ENCODE measurements around the gene DISC1.
"Not testable (repeated sequence)": the region's sequence is repeated elsewhere in the genome, so short reads cannot be mapped to it uniquely, and the experiment has no call there.

Gene DISC1

DNA sequence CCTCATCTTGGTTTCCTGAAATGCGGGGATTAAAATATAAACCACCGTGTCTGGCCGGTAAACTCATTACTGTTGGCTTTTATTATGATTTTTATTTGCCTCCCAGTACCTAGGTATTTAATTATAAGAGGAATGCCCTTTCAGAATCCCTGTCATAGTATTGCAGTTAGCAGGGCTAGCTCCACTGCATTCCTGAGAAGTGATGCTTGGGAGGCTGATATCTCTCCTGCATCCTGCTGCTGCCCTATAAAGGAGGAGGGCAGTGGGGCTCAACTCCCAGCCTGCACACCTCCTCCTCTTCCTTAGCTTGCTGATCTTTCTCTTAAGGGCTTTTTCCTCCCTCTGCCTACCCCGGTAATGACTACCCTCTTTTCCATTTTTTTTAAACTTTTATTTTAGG lies 19.9 kb upstream of the DISC1 start:
- no peak for DNase-seq

DNA sequence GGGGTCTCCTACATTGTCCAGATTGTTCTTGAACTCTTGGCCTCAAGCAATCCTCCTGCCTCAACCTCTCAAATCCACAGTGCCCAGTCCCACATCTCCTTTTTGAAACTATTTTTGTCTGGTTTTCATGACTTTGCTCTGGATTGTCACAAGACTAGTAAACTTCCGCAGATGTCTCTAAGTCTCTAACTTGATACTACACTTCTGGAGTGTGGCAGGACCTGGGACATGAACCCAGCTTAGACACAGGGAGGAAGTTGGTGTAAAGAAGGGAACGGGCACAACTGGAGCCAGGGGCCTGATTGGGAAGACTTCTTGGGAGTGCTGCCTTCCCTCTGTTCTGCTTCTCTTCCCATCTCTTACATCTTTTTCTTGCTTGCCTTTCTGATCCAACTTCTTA lies 16.2 kb upstream of the DISC1 start:
- DNase-seq = no peak

DNA sequence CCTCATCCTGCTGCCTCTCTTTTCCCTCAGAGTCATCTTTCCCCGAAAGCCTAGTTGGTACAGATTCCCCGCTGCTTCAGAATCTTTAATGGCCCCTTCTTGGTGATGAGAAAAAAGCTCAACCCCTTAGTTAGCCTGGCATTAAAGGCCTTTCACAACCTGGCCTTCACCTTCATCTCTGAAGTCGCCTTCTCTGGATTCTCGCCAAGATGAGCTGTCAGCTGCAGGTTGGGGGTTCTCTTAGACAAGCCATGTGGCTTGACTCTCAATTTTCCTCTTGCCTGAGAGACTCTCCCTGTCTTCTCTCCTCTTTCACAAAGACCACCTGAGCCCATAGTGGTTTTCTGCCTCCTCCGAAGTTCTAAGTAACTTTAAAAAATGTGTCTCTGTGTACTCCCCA lies 15.5 kb upstream of the DISC1 start:
- no peak for DNase-seq

GRCh38 chr1:231611851-231612250 lies 14.7 kb upstream of the DISC1 start:
- no peak for DNase-seq

- DNase-seq = no peak
Observed at GRCh38 chr1:231612393-231613089, 14.0 kb upstream of the DISC1 start.

DNA sequence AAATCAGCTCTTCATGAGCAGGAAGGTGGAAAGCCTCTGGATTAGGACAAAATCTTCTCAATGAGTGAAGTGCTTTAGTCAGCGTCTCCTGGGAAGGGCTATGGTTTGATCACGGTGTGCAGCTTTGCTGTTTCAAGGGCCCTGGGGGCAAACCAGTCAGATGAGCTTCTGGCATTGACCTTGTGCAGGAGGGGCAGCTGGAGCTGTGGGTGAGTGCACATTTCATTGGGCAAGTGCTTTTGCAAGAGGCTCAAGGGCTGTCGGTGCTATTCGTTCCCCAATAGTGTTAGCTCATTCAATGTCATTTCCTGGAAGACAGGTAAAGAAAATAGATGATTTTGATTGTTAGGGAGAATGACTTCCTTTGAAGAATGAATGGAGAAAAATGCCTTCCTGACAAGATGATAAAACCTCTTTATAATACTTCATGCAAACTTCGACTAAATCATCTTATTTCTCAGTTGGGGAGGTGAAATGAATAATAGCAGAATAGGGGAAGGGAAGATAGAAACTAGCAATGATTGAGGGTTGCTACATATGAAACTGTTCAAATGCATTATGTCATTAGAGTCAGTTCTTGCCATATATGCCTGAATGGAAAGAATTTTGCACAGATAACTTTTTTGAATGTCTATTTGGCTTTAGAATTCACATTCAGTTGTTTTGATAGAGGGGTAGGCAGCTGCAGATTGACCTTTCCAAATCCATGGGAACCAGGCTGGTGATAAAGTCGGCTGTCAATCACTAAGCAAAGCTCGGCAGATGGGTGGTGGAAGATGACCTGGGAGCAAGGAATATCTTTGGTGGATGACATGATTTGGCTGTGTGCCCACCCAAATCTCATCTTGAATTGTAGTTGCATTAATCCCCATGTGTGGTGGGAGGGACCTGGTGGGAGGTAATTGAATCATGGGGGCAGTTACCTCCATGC lies 12.9 kb upstream of the DISC1 start:
- DNase-seq = no peak

GRCh38 chr1:231616667-231617066 lies 9.9 kb upstream of the DISC1 start:
- no peak for DNase-seq

GRCh38 chr1:231618609-231619256 lies 7.9 kb upstream of the DISC1 start:
- no peak for DNase-seq

DNA sequence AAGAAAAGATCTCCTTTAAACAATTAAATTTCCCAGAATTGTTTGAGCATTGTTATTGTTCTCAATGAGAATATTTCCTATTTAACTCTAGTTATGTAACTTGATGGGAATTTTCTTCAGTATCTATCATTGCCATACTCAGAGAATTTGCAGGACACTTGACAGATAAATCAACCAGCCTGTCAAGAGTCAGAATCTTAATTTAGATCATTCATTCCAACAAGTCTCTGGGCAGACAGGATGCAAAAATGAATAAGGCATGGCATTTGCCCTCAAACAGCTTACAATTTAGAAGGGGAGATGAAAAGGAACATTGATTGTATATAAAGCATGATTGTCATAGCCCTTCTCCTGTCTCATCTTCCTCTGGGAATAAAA lies 7.3 kb upstream of the DISC1 start:
- no peak for DNase-seq

- DNase-seq = not testable (repeated sequence)
Observed at GRCh38 chr1:231625042-231625441, 1.5 kb upstream of the DISC1 start.

GRCh38 chr1:231625975-231626534 lies 535 bp upstream of the DISC1 start:
- DNase-seq = no peak

- DNase-seq = peak; percentile 20
Observed at GRCh38 chr1:231626951-231627614, 493 bp downstream of the DISC1 start.

DNA sequence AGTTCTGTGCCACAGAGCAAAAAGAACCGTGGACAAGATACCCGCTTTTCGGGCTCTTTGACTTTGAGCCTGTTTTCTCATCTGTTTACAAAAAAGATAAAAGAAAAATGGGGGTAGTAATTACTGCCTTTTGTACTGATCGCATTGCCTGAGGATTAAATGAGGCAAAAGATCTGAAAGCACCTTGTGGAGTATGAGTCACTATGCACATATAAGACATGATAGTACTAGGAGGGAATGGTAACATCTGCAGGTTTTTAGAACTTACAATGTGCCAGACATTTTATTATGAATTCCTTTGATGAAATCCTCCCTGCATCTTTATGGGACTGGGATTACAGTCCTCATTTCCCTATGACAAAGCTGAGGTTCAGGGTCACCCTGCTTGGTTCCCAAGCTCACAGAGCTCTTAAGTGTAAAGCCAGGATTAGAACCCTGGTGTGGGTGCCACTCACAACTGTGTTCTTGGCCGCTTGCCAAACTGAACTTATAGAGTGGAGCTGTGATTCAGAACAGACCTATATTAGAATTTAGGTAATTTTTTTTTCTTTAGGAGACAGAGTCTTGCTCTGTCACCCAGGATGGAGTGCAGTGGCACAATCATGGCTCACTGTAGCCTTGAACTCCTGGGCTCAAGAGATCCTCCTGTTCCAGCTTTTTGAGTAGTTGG lies 1.8 kb downstream of the DISC1 start:
- no peak for DNase-seq

GRCh38 chr1:231629132-231629531 lies 2.5 kb downstream of the DISC1 start:
- no peak for DNase-seq

DNA sequence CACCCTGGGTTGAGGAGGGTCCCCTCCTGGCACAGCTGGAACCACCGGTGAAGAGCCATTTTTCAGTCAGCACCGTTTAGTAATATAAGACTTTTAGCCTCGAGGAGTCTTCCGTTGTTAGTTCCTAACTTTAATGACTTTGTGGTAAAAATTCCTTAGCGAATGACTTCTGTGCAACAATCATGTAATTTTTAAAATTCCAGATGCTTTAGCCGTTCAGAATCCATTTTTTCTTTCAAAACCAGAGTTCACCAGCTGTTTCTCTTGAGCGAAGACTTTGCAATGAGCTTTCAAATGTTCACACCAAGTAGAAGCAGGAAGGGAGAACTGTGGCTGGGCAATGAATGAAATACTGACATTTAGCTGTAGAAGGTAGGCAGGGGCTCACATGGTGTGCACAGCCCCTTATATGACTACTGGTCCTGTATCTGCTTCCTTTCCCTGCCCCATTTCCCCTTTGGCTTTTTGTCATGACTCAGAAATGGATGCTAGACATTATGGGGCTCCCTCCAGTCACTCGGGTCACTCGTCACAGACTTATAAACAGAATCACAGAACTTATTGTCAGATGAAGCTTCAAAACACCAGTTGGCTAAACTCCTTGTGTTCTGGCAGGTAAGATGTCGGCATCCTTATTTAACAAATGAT lies 4.1 kb downstream of the DISC1 start:
- DNase-seq = no peak

- no peak for DNase-seq
Observed at GRCh38 chr1:231631717-231632116, 5.1 kb downstream of the DISC1 start.

- no peak for DNase-seq
Observed at GRCh38 chr1:231632119-231632518, 5.5 kb downstream of the DISC1 start.

GRCh38 chr1:231634323-231635013 lies 7.9 kb downstream of the DISC1 start:
- DNase-seq = no peak

- DNase-seq = no peak
Observed at GRCh38 chr1:231636157-231636556, 9.6 kb downstream of the DISC1 start.

- DNase-seq = not testable (repeated sequence)
Observed at GRCh38 chr1:231636922-231637321, 10.3 kb downstream of the DISC1 start.

DNA sequence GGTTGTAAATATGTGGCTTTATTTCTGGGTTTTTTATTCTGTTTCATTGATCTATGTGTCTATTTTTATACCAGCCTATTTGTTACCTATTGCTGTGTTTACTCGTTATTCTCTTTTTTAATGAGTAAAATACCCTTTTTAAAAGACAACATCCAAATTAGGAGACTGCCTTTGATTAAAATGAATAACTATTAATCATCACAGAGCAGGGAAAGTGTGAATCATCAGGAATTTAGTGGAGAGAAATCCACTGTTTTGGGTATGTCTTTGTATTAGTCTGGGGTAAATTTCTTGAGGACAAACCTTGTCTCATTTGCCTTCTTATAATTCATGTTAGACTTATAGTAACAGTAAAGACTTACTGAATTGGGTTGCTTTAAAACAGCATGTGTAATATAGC lies 12.1 kb downstream of the DISC1 start:
- DNase-seq = no peak

Measured in NCI-H1436 treated with DMSO at 0.1 percent for 48 hours (cell line).